Measurements from ENCODE around the gene LIPT2. TPM values are rescaled to one million over a fixed set of nuclear protein-coding genes. Genes with fewer than 3 reads are reported as not detected.

LIPT2 gene
- total and polyA plus RNA-seq, 2 of the 4 experiments (the other 2 are of a cell fraction): 1.7 to 2.9 TPM

DNA sequence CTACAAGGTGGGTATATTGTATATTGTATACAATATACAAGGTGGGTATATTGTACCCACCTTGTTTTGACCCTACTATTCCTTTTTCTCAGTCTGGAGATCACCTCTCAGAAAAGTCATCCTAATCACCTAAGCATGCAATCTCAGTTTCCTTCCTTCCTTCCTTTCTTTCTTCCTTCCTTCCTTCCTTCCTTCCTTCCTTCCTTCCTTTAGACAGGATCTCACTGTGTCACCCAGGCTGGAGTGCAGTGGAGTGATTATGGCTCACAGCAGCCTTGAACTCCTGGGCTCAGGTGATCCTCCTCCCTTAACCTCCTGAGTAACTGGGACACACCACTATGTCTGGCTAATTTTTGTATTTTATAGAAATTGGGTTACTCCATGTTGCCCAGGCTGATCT is 25.0 kb downstream of the LIPT2 start:
- no peak for DNase-seq
- no peak overlapping the region for H4K8ac ChIP-seq (ENCODE audit: low read depth in 2 of 2, low read length in 2 of 2)
- TF ChIP-seq POLR2A (IDR thresholded peaks at IDR 0.05; ENCODE audit: low read depth, low read length) (no peak), RFX5 (IDR thresholded peaks at IDR 0.05; ENCODE audit: low read depth, low read length) (no peak), USF2 (IDR thresholded peaks at IDR 0.05; ENCODE audit: low read depth, low read length) (no peak), MAZ (IDR thresholded peaks at IDR 0.05; ENCODE audit: borderline replicate concordance, low read depth, low read length) (no peak), BHLHE40 (IDR thresholded peaks at IDR 0.05; ENCODE audit: low read depth, low read length) (no peak), CHD1 (IDR thresholded peaks at IDR 0.05; ENCODE audit: low read depth, low read length) (no peak), SMC3 (IDR thresholded peaks at IDR 0.05; ENCODE audit: low read depth, low read length) (no peak), CEBPB (IDR thresholded peaks at IDR 0.05; ENCODE audit: low read depth, low read length) (no peak), NFE2L2 (IDR thresholded peaks at IDR 0.05; ENCODE audit: low read depth, low read length) (no peak), FOS (IDR thresholded peaks at IDR 0.05; ENCODE audit: low read depth, low read length) (no peak), RCOR1 (IDR thresholded peaks at IDR 0.05; ENCODE audit: insufficient replicate concordance, low read length) (no peak), MXI1 (IDR thresholded peaks at IDR 0.05; ENCODE audit: borderline replicate concordance, low read depth, low read length) (no peak), RAD21 (IDR thresholded peaks at IDR 0.05; ENCODE audit: low read length) (no peak)
- TF ChIP-seq, protein P1, sequence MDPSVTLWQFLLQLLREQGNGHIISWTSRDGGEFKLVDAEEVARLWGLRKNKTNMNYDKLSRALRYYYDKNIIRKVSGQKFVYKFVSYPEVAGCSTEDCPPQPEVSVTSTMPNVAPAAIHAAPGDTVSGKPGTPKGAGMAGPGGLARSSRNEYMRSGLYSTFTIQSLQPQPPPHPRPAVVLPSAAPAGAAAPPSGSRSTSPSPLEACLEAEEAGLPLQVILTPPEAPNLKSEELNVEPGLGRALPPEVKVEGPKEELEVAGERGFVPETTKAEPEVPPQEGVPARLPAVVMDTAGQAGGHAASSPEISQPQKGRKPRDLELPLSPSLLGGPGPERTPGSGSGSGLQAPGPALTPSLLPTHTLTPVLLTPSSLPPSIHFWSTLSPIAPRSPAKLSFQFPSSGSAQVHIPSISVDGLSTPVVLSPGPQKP (IDR thresholded peaks at IDR 0.05; ENCODE audit: borderline replicate concordance, low read depth, low read length): no peak
- TF ChIP-seq, protein P2, sequence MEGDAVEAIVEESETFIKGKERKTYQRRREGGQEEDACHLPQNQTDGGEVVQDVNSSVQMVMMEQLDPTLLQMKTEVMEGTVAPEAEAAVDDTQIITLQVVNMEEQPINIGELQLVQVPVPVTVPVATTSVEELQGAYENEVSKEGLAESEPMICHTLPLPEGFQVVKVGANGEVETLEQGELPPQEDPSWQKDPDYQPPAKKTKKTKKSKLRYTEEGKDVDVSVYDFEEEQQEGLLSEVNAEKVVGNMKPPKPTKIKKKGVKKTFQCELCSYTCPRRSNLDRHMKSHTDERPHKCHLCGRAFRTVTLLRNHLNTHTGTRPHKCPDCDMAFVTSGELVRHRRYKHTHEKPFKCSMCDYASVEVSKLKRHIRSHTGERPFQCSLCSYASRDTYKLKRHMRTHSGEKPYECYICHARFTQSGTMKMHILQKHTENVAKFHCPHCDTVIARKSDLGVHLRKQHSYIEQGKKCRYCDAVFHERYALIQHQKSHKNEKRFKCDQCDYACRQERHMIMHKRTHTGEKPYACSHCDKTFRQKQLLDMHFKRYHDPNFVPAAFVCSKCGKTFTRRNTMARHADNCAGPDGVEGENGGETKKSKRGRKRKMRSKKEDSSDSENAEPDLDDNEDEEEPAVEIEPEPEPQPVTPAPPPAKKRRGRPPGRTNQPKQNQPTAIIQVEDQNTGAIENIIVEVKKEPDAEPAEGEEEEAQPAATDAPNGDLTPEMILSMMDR (conservative IDR thresholded peaks at IDR 0.05; ENCODE audit: low read depth, low read length): no peak
- H4K91ac ChIP-seq (ENCODE audit: insufficient read depth, low read depth, low read length): no peak overlapping the region
- no peak overlapping the region for H3K4me3 ChIP-seq (ENCODE audit: insufficient read depth, low read depth, low read length)
- no peaks in the 10 kb centered on the region for H3K36me3 ChIP-seq (ENCODE audit: control insufficient read depth, insufficient read depth, low read length)
- H2BK15ac ChIP-seq (ENCODE audit: low read depth, low read length): no peak overlapping the region
- no peak overlapping the region for H3K23ac ChIP-seq (ENCODE audit: low read depth, low read length)
- no peak overlapping the region for H3K4ac ChIP-seq (ENCODE audit: low read depth, low read length)
- H2BK5ac ChIP-seq (ENCODE audit: low read depth, low read length, poor library complexity, severe bottlenecking): no peak overlapping the region
- H3K4me1 ChIP-seq (ENCODE audit: control insufficient read depth, insufficient read depth, low read length): no peaks in the 10 kb centered on the region
- H2BK20ac ChIP-seq (ENCODE audit: low read depth, low read length): no peak overlapping the region
- H3K18ac ChIP-seq (ENCODE audit: low read depth, low read length): no peak overlapping the region
- no peak overlapping the region for H4K5ac ChIP-seq (ENCODE audit: low read depth, low read length)
- H3K14ac ChIP-seq (replicated peaks; ENCODE audit: low read depth, low read length): no peak overlapping the region
- H2AK5ac ChIP-seq (ENCODE audit: low read depth, low read length): no peak overlapping the region
- no peaks in the 10 kb centered on the region for H3K79me1 ChIP-seq (ENCODE audit: low read depth in 1 of 2, low read length in 2 of 2)
- in situ Hi-C loops (cut with MboI; ENCODE audit: low sequenced_read_pairs): no loop called here
- dilution Hi-C loops (cut with HindIII; ENCODE audit: low sequenced_read_pairs, unreplicated experiment): no loop called here
- CTCF ChIA-PET: interaction anchor here (1.2 kb wide), 1 partner anchor 15 kb away, joined by 4 read pairs; no protein-coding TSS in a partner anchor
- H4K20me1 ChIP-seq (ENCODE audit: insufficient read depth, low read length): no peaks in the 10 kb centered on the region
- H3K56ac ChIP-seq (ENCODE audit: extremely low read depth, insufficient read depth, low read length): no peak overlapping the region
- BruUV-seq (replicated peaks): no TSS peak
- POLR2A ChIA-PET (ENCODE audit: unreplicated experiment): no interaction called here
- peaks cover 73% of the 10 kb centered on the region for H3K27me3 ChIP-seq (ENCODE audit: control insufficient read depth, insufficient read depth, low read length)
- peaks cover 3% of the 10 kb centered on the region; the same call in 1 of the 2 replicates for H3K9me1 ChIP-seq (ENCODE audit: insufficient read depth, low read length)
- ATAC-seq (ENCODE audit: low read depth): no peak
- no peak overlapping the region for H2BK120ac ChIP-seq (ENCODE audit: low read depth, low read length)
- no peak overlapping the region for H2AFZ ChIP-seq (replicated peaks; ENCODE audit: low read length, poor library complexity)
- no peaks in the 10 kb centered on the region for H3K9me3 ChIP-seq (ENCODE audit: control insufficient read depth, insufficient read depth, low read length)
- H2AK9ac ChIP-seq (replicated peaks; ENCODE audit: low read depth, low read length, poor library complexity): no peak overlapping the region
- no peak overlapping the region for H3K27ac ChIP-seq (ENCODE audit: insufficient read depth, low read length)
- no peak overlapping the region for H3K9ac ChIP-seq (ENCODE audit: low read depth, low read length)
- H3K4me2 ChIP-seq (ENCODE audit: low read depth, low read length): no peak overlapping the region
- intact Hi-C loops (cut with micrococcal nuclease): no loop called here

Measured in IMR-90 (cell line).